ENCODE results near the gene LCLAT1. TPM values are rescaled to one million over a fixed set of nuclear protein-coding genes. Genes with fewer than 3 reads are reported as not detected.

The LCLAT1 gene
- total and polyA plus RNA-seq, 2 of the 4 experiments (the other 2 are of a cell fraction): 7.5 to 11.5 TPM

- H3K4me1 ChIP-seq (ENCODE audit: control insufficient read depth, insufficient read depth, low read length): peaks cover 13% of the 10 kb centered on the region
- in situ Hi-C loops (cut with MboI; ENCODE audit: low sequenced_read_pairs): no loop called here
Observed at GRCh38 chr2:30453498-30453897, 6.5 kb downstream of the LCLAT1 start.

More at GRCh38 chr2:30453498-30453897, 6.5 kb downstream of the LCLAT1 start:
- Histone ChIP-seq H4K91ac (ENCODE audit: insufficient read depth, low read depth, low read length) (no peak overlapping the region; the same call in 1 of the 2 replicates), H2BK120ac (ENCODE audit: low read depth, low read length) (no peak overlapping the region), H2BK15ac (ENCODE audit: low read depth, low read length) (no peak overlapping the region; the same call in 2 of the 3 replicates), H3K79me1 (ENCODE audit: low read depth in 1 of 2, low read length in 2 of 2) (peaks cover 41 to 66% of the 10 kb centered on the region in 2 experiments), H3K27ac (ENCODE audit: insufficient read depth, low read length) (no peak overlapping the region), H2AK9ac (replicated peaks; ENCODE audit: low read depth, low read length, poor library complexity) (no peak overlapping the region), H3K27me3 (ENCODE audit: control insufficient read depth, insufficient read depth, low read length) (no peaks in the 10 kb centered on the region), H3K9me3 (ENCODE audit: control insufficient read depth, insufficient read depth, low read length) (no peaks in the 10 kb centered on the region), H2BK20ac (ENCODE audit: low read depth, low read length) (peak overlapping the region; percentile 47; the same call in 1 of the 2 replicates), H3K36me3 (ENCODE audit: control insufficient read depth, insufficient read depth, low read length) (no peaks in the 10 kb centered on the region; the same call in 1 of the 2 replicates), H4K20me1 (ENCODE audit: insufficient read depth, low read length) (no peaks in the 10 kb centered on the region), H2BK5ac (ENCODE audit: low read depth, low read length, poor library complexity, severe bottlenecking) (no peak overlapping the region), H3K23ac (ENCODE audit: low read depth, low read length) (peak overlapping the region; percentile 28; the same call in 1 of the 2 replicates), H3K4me2 (ENCODE audit: low read depth, low read length) (no peak overlapping the region), H3K56ac (ENCODE audit: extremely low read depth, insufficient read depth, low read length) (no peak overlapping the region), H3K4ac (ENCODE audit: low read depth, low read length) (no peak overlapping the region; the same call in 1 of the 2 replicates), H3K9me1 (ENCODE audit: insufficient read depth, low read length) (peaks cover 7% of the 10 kb centered on the region; the same call in 1 of the 2 replicates), H4K8ac (ENCODE audit: low read depth in 2 of 2, low read length in 2 of 2) (peak overlapping the region in 1 of 2 experiments; percentile 16; a peak in 1 of 4 replicates), H3K14ac (replicated peaks; ENCODE audit: low read depth, low read length) (no peak overlapping the region), H3K18ac (ENCODE audit: low read depth, low read length) (peak overlapping the region; percentile 28; the same call in 1 of the 2 replicates), H3K9ac (ENCODE audit: low read depth, low read length) (no peak overlapping the region), H2AFZ (replicated peaks; ENCODE audit: low read length, poor library complexity) (no peak overlapping the region), H4K5ac (ENCODE audit: low read depth, low read length) (peak overlapping the region; percentile 74; the same call in 1 of the 2 replicates), H3K4me3 (ENCODE audit: insufficient read depth, low read depth, low read length) (no peak overlapping the region), H2AK5ac (ENCODE audit: low read depth, low read length) (peak overlapping the region; percentile 26; the same call in 1 of the 2 replicates)
- TF ChIP-seq RCOR1 (IDR thresholded peaks at IDR 0.05; ENCODE audit: insufficient replicate concordance, low read length) (no peak), CHD1 (IDR thresholded peaks at IDR 0.05; ENCODE audit: low read depth, low read length) (no peak), MXI1 (IDR thresholded peaks at IDR 0.05; ENCODE audit: borderline replicate concordance, low read depth, low read length) (no peak), CEBPB (IDR thresholded peaks at IDR 0.05; ENCODE audit: low read depth, low read length) (no peak), RFX5 (IDR thresholded peaks at IDR 0.05; ENCODE audit: low read depth, low read length) (no peak), BHLHE40 (IDR thresholded peaks at IDR 0.05; ENCODE audit: low read depth, low read length) (no peak), FOS (IDR thresholded peaks at IDR 0.05; ENCODE audit: low read depth, low read length) (no peak), RAD21 (IDR thresholded peaks at IDR 0.05; ENCODE audit: low read length) (no peak), MAZ (IDR thresholded peaks at IDR 0.05; ENCODE audit: borderline replicate concordance, low read depth, low read length) (no peak), NFE2L2 (IDR thresholded peaks at IDR 0.05; ENCODE audit: low read depth, low read length) (no peak), MAFK (IDR thresholded peaks at IDR 0.05; ENCODE audit: low read depth, low read length) (no peak), SMC3 (IDR thresholded peaks at IDR 0.05; ENCODE audit: low read depth, low read length) (no peak), ELK1 (IDR thresholded peaks at IDR 0.05; ENCODE audit: borderline replicate concordance, low read depth, low read length) (no peak), POLR2A (IDR thresholded peaks at IDR 0.05; ENCODE audit: low read depth, low read length) (no peak)
- TF ChIP-seq, protein P1, sequence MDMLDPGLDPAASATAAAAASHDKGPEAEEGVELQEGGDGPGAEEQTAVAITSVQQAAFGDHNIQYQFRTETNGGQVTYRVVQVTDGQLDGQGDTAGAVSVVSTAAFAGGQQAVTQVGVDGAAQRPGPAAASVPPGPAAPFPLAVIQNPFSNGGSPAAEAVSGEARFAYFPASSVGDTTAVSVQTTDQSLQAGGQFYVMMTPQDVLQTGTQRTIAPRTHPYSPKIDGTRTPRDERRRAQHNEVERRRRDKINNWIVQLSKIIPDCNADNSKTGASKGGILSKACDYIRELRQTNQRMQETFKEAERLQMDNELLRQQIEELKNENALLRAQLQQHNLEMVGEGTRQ (IDR thresholded peaks at IDR 0.05; ENCODE audit: low read depth, low read length): no peak
- CTCF ChIA-PET: no interaction called here
- intact Hi-C loops (cut with micrococcal nuclease) (no loop called here), dilution Hi-C loops (cut with HindIII; ENCODE audit: low sequenced_read_pairs, unreplicated experiment) (no loop called here)
- POLR2A ChIA-PET (ENCODE audit: unreplicated experiment): no interaction called here
- WGBS, 2 experiments (ENCODE audit: extremely low coverage in 2 of 2, insufficient read length in 1 of 2): 75% methylated on average over 2 of the region's 5 CpGs; no CpG with 5 or more reads in 1 of the 2 experiments
- no TSS peak for BruUV-seq (replicated peaks)
- ATAC-seq (ENCODE audit: low read depth): no peak
- no peak for DNase-seq
